HEK293T (cell line): ENCODE data around the gene BACH2.

ENCODE experiments used
- FOXA1 ChIP-seq: fragments of 450-650 bp; IDR thresholded peaks from 2 replicates; pipeline ENCODE4 v1.6.1; 2016; ENCODE audit warnings: mild to moderate bottlenecking
- NFRKB ChIP-seq: fragments of 450-650 bp; IDR thresholded peaks from 2 replicates; pipeline ENCODE4 v1.6.1; 2016; ENCODE audit warnings: mild to moderate bottlenecking, moderate library complexity
- SP1 ChIP-seq: fragments of 450-650 bp; IDR thresholded peaks from 2 replicates; pipeline ENCODE4 v1.6.1; 2017
- TARDBP ChIP-seq: fragments of 450-650 bp; IDR thresholded peaks from 2 replicates; pipeline ENCODE4 v1.6.1; 2016
- TF ChIP-seq, protein P1 (sequence below): fragments of 450-650 bp; IDR thresholded peaks from 2 replicates; pipeline ENCODE4 v1.6.1; 2016

DNA sequence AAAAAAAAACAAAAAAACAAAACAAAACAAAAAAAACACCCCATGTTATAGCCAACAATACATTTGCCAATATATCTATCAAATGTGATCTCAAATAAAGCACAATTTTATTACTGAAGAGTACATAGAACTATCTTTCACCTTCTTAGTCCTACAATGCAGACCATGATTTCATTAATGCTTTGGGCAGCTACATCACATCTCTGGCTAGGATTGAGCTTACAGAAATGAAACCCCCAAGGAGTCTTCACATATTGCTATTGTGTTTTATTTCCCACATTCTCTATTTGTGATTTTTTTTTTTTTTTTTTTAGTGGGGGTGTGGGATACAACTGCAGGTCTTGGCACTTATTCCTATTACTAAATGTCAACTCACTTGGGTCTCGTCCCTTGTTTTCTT lies 189.3 kb downstream of the BACH2 start:
- no peak for TF ChIP-seq TARDBP
- TF ChIP-seq NFRKB: no peak
- TF ChIP-seq SP1: no peak
- TF ChIP-seq, protein P1, sequence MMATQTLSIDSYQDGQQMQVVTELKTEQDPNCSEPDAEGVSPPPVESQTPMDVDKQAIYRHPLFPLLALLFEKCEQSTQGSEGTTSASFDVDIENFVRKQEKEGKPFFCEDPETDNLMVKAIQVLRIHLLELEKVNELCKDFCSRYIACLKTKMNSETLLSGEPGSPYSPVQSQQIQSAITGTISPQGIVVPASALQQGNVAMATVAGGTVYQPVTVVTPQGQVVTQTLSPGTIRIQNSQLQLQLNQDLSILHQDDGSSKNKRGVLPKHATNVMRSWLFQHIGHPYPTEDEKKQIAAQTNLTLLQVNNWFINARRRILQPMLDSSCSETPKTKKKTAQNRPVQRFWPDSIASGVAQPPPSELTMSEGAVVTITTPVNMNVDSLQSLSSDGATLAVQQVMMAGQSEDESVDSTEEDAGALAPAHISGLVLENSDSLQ: no peak
- no peak for TF ChIP-seq FOXA1
